H9 (cell line): ENCODE data around the gene MN1. TPM values are rescaled to one million over a fixed set of nuclear protein-coding genes. Genes with fewer than 3 reads are reported as not detected.

ENCODE experiments used
- DNase-seq: peaks from one replicate; pipeline ENCODE4 v3.0.0-alpha.2; 2017
- H2AFZ ChIP-seq: one replicate; pipeline ENCODE4 v1.6.1; 2013; ENCODE audit warnings: mild to moderate bottlenecking, low read length, control low read depth, moderate library complexity
- H2AK5ac ChIP-seq: 2 replicates; pipeline ENCODE4 v1.6.1; 2013; ENCODE audit warnings: low read length, control low read depth, mixed read lengths; ENCODE audit not compliant: insufficient read length
- H2BK120ac ChIP-seq: one replicate; pipeline ENCODE4 v1.6.1; 2013; ENCODE audit warnings: low read depth, mild to moderate bottlenecking, low read length, control low read depth, inconsistent platforms; ENCODE audit not compliant: poor library complexity, severe bottlenecking
- H2BK12ac ChIP-seq: 2 replicates; pipeline ENCODE4 v1.6.1; 2013; ENCODE audit warnings: low read length, control low read depth, mixed read lengths, low read depth; ENCODE audit not compliant: insufficient read length
- H2BK15ac ChIP-seq: 2 replicates; pipeline ENCODE4 v1.6.1; 2013; ENCODE audit warnings: low read depth, low read length, control low read depth
- H2BK20ac ChIP-seq: one replicate; pipeline ENCODE4 v1.6.1; 2013; ENCODE audit warnings: low read depth, mild to moderate bottlenecking, low read length, control low read depth, inconsistent platforms; ENCODE audit not compliant: poor library complexity, severe bottlenecking
- H2BK5ac ChIP-seq: 2 replicates; pipeline ENCODE4 v1.6.1; 2013; ENCODE audit warnings: low read length, control low read depth, mixed read lengths; ENCODE audit not compliant: insufficient read length
- H3K14ac ChIP-seq: 2 replicates; pipeline ENCODE4 v1.6.1; 2013; ENCODE audit warnings: low read length, control low read depth; ENCODE audit not compliant: insufficient read depth
- H3K18ac ChIP-seq: 2 replicates; pipeline ENCODE4 v1.6.1; 2013; ENCODE audit warnings: low read depth, mild to moderate bottlenecking, mixed read lengths, low read length, control low read depth; ENCODE audit not compliant: insufficient read length
- H3K23ac ChIP-seq: 2 replicates; pipeline ENCODE4 v1.6.1; 2013; ENCODE audit warnings: low read length, control low read depth, mixed read lengths, low read depth; ENCODE audit not compliant: insufficient read length
- H3K23me2 ChIP-seq: 2 replicates; pipeline ENCODE4 v1.6.1; 2013; ENCODE audit warnings: low read depth, mild to moderate bottlenecking, mixed read lengths, low read length, control low read depth; ENCODE audit not compliant: insufficient read length, poor library complexity, severe bottlenecking
- H3K27ac ChIP-seq: 2 replicates; pipeline ENCODE4 v1.5.1; 2013; ENCODE audit warnings: low read length, control low read depth, mixed read lengths, low read depth; ENCODE audit not compliant: insufficient read length
- H3K27me3 ChIP-seq: 2 replicates; pipeline ENCODE4 v1.6.1; 2013; ENCODE audit warnings: low read length, control low read depth, inconsistent platforms; ENCODE audit not compliant: insufficient read depth
- H3K4ac ChIP-seq: 2 replicates; pipeline ENCODE4 v1.6.1; 2013; ENCODE audit warnings: low read depth, mild to moderate bottlenecking, control low read depth, inconsistent platforms, low read length, moderate library complexity
- H3K4me1 ChIP-seq: 2 replicates; pipeline ENCODE4 v1.6.1; 2013; ENCODE audit warnings: low read length, control low read depth, inconsistent platforms; ENCODE audit not compliant: insufficient read depth
- H3K4me2 ChIP-seq: 2 replicates; pipeline ENCODE4 v1.6.1; 2013; ENCODE audit warnings: low read length, control low read depth, mixed read lengths; ENCODE audit not compliant: insufficient read length, insufficient read depth
- H3K56ac ChIP-seq: 2 replicates; pipeline ENCODE4 v1.6.1; 2013; ENCODE audit warnings: low read depth, mild to moderate bottlenecking, mixed read lengths, low read length, control low read depth; ENCODE audit not compliant: insufficient read length
- H3K79me1 ChIP-seq: 2 replicates; pipeline ENCODE4 v1.6.1; 2013; ENCODE audit warnings: low read depth, mild to moderate bottlenecking, moderate library complexity, low read length, control low read depth, inconsistent platforms; ENCODE audit not compliant: insufficient read depth, poor library complexity, severe bottlenecking
- H3K79me2 ChIP-seq: 2 replicates; pipeline ENCODE4 v1.6.1; 2013; ENCODE audit warnings: low read length, control low read depth, inconsistent platforms; ENCODE audit not compliant: insufficient read depth
- H3K9ac ChIP-seq: 2 replicates; pipeline ENCODE4 v1.6.1; 2013; ENCODE audit warnings: low read length, control low read depth, mixed read lengths; ENCODE audit not compliant: insufficient read length; ENCODE audit errors: extremely low read depth
- H3K9me3 ChIP-seq: one replicate; pipeline ENCODE4 v1.6.1; 2013; ENCODE audit warnings: low read depth, low read length, inconsistent platforms; ENCODE audit not compliant: control insufficient read depth
- H3T11ph ChIP-seq: one replicate; pipeline ENCODE4 v1.6.1; 2013; ENCODE audit warnings: mild to moderate bottlenecking, low read length, control low read depth, inconsistent platforms
- H4K20me1 ChIP-seq: one replicate; pipeline ENCODE4 v1.6.1; 2013; ENCODE audit not compliant: control insufficient read depth, insufficient read length, insufficient read depth
- H4K5ac ChIP-seq: 2 replicates; pipeline ENCODE4 v1.6.1; 2013; ENCODE audit warnings: low read depth, mild to moderate bottlenecking, mixed read lengths, low read length, control low read depth; ENCODE audit not compliant: insufficient read length
- H4K8ac ChIP-seq: replicated peaks from 2 replicates; pipeline ENCODE4 v1.6.1; 2013; ENCODE audit warnings: low read length, control low read depth, mixed read lengths, low read depth; ENCODE audit not compliant: insufficient read length
- H4K91ac ChIP-seq: 2 replicates; pipeline ENCODE4 v1.6.1; 2013; ENCODE audit warnings: low read depth, mild to moderate bottlenecking, moderate library complexity, mixed read lengths, low read length, control low read depth; ENCODE audit not compliant: insufficient read length
- H3K27ac Mint-ChIP-seq, 3 experiments: 2 replicates in 2 of 3; 3 replicates in 1 of 3; pipeline ENCODE4 v1.8.0; 2020 to 2021; ENCODE audit warnings: mixed read lengths in 3 of 3, mild to moderate bottlenecking in 1 of 3, moderate library complexity in 1 of 3
- H3K27me3 Mint-ChIP-seq: 2 replicates; pipeline ENCODE4 v1.8.0; 2021; ENCODE audit warnings: low read depth, mild to moderate bottlenecking, moderate library complexity, mixed read lengths
- H3K36me3 Mint-ChIP-seq, 3 experiments: 2 replicates in 2 of 3; 3 replicates in 1 of 3; pipeline ENCODE4 v1.8.0; 2020 to 2021; ENCODE audit warnings: low read depth in 3 of 3, mixed read lengths in 3 of 3; ENCODE audit not compliant: insufficient read depth in 1 of 3
- H3K4me1 Mint-ChIP-seq, 2 experiments: 2 replicates each; pipeline ENCODE4 v1.8.0; 2020; ENCODE audit warnings: mixed read lengths in 2 of 2
- H3K4me3 Mint-ChIP-seq, 2 experiments: 2 replicates in 1 of 2; 3 replicates in 1 of 2; pipeline ENCODE4 v1.8.0; 2020 to 2021; ENCODE audit warnings: mild to moderate bottlenecking in 2 of 2, mixed read lengths in 2 of 2, moderate library complexity in 1 of 2
- H3K9me3 Mint-ChIP-seq, 2 experiments: 2 replicates in 1 of 2; 3 replicates in 1 of 2; pipeline ENCODE4 v1.8.0; 2020; ENCODE audit warnings: mild to moderate bottlenecking in 2 of 2, mixed read lengths in 2 of 2, moderate library complexity in 1 of 2
- CTCF ChIP-seq: fragments of 200-600 bp; sonication (generic); conservative IDR thresholded peaks from 3 replicates; pipeline ENCODE4 v1.8.0; 2021; ENCODE audit warnings: antibody characterized with exemption, mild to moderate bottlenecking
- WGBS: extraction: QIAGEN DNeasy Blood & Tissue Kit; methylation state at CpG from one replicate; pipeline ENCODE4 v1.1.7; 2013; ENCODE audit warnings: missing lambda C conversion rate, low lambda C conversion rate, mixed read lengths; ENCODE audit not compliant: insufficient read length; ENCODE audit errors: extremely low coverage; 5-methylcytosine and 5-hydroxymethylcytosine counted together
- total RNA-seq: library from RNA; stranded (reverse); gene quantifications from 2 replicates; pipeline ENCODE4 v1.2.1, GENCODE V29; 2021

The MN1 gene
- total RNA-seq, 1 experiment from 2014 or later = 2.8 TPM

DNA sequence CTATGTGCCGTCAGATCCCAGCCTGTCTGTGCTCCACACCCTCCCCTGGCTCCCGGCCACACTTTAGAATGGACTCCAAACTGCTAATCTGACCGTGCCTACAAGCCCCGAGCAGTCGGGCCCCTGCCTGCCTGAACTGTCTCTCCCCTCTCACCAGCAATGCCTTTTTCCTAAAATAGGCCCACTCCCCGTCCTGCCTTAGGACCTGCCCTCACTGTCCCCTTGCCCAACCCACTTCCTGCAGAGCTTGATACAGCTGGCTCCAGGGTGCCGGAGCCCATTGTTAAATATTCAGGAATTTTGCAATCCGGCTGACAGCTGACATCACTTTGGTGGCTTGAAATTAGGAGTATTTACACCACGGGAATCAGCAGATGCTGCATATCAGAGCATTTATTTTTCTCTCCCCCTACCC lies 21.4 kb downstream of the MN1 start:
- H3K14ac ChIP-seq = no peak overlapping the region
- no peak overlapping the region for H3T11ph ChIP-seq
- no peak overlapping the region for H3K18ac ChIP-seq
- DNase-seq = peak; percentile 78
- no peak overlapping the region for H3K9ac ChIP-seq
- H3K27ac ChIP-seq = no peak overlapping the region
- H2AFZ ChIP-seq = no peak overlapping the region
- peaks cover 7% of the 10 kb centered on the region for H3K23me2 ChIP-seq
- TF ChIP-seq CTCF = no peak
- no peak overlapping the region for H3K23ac ChIP-seq
- WGBS = no CpG with 5 or more reads among the region's 9 CpGs
- Mint-ChIP-seq H3K36me3 (peaks cover 0 to 8% (median 7%) of the 10 kb centered on the region in 3 experiments; a peak in 6 of 7 replicates), H3K27me3 (peaks cover 2% of the 10 kb centered on the region; the same call in 1 of the 2 replicates), H3K9me3 (peaks cover 0 to 6% of the 10 kb centered on the region in 2 experiments; a peak in 3 of 5 replicates), H3K4me1 (peaks cover 52 to 65% of the 10 kb centered on the region in 2 experiments), H3K27ac (peak overlapping the region; percentile 44 to 94 (median 94); a peak in 4 of 7 replicates), H3K4me3 (peak overlapping the region in 1 of 2 experiments; percentile 27; a peak in 1 of 5 replicates)
- no peak overlapping the region for H3K56ac ChIP-seq
- H3K27me3 ChIP-seq = no peaks in the 10 kb centered on the region
- H4K20me1 ChIP-seq = no peaks in the 10 kb centered on the region
- no peak overlapping the region for H3K4me2 ChIP-seq
- no peak overlapping the region for H2BK5ac ChIP-seq
- no peak overlapping the region for H2BK20ac ChIP-seq
- H3K79me1 ChIP-seq = no peaks in the 10 kb centered on the region
- no peak overlapping the region for H4K91ac ChIP-seq
- H3K79me2 ChIP-seq = no peaks in the 10 kb centered on the region
- H2BK15ac ChIP-seq = no peak overlapping the region
- H3K4me1 ChIP-seq = peaks cover 3% of the 10 kb centered on the region; the same call in 1 of the 2 replicates
- no peak overlapping the region for H2BK120ac ChIP-seq
- H2AK5ac ChIP-seq = no peak overlapping the region
- no peaks in the 10 kb centered on the region for H3K9me3 ChIP-seq
- H4K8ac ChIP-seq = no peak overlapping the region
- no peak overlapping the region for H3K4ac ChIP-seq
- no peak overlapping the region for H4K5ac ChIP-seq
- H2BK12ac ChIP-seq = no peak overlapping the region
